K562 (cell line): ENCODE measurements around the gene CRADD. TPM values are rescaled to one million over a fixed set of nuclear protein-coding genes. Genes with fewer than 3 reads are reported as not detected.

ENCODE experiments used
- BDP1 ChIP-seq: IDR thresholded peaks from 3 replicates; pipeline ENCODE4 v1.6.1; 2011; ENCODE audit not compliant: insufficient read length, insufficient read depth
- DACH1 ChIP-seq: fragments of 450-650 bp; IDR thresholded peaks from 2 replicates; pipeline ENCODE4 v1.6.1; 2018; ENCODE audit not compliant: partially characterized antibody
- E2F4 ChIP-seq: sonication (generic); formaldehyde crosslinking; IDR thresholded peaks from 2 replicates; pipeline ENCODE4 v1.8.0; 2022; ENCODE audit warnings: mild to moderate bottlenecking, low read depth, missing genetic modification reagents
- EP300 ChIP-seq: IDR thresholded peaks from 2 replicates; pipeline ENCODE4 v1.6.1; 2012; ENCODE audit warnings: low read length, improper control_type of control experiment
- HDAC2 ChIP-seq: fragments of 450-650 bp; IDR thresholded peaks from 2 replicates; pipeline ENCODE4 v1.6.1; 2016; ENCODE audit warnings: mild to moderate bottlenecking
- HINFP ChIP-seq: fragments of 450-650 bp; conservative IDR thresholded peaks from 2 replicates; pipeline ENCODE4 v1.6.1; 2016; ENCODE audit warnings: missing genetic modification characterization, low read depth, mild to moderate bottlenecking, control low read depth, missing compliant biosample characterization
- MXI1 ChIP-seq: IDR thresholded peaks from 2 replicates; pipeline ENCODE4 v1.6.1; 2011; ENCODE audit warnings: low read depth, mild to moderate bottlenecking, improper control_type of control experiment, low read length
- MYC ChIP-seq, 2 experiments: fragments of 250-450 bp in 1 of 2; sonication (Bioruptor Pico) in 1 of 2; IDR thresholded peaks; 2 replicates each; pipeline versions ENCODE4 v1.5.1 to v1.6.1; 2012 to 2021; ENCODE audit warnings: low read depth in 2 of 2, borderline replicate concordance in 1 of 2, improper control_type of control experiment in 1 of 2, low read length in 1 of 2, mild to moderate bottlenecking in 1 of 2, moderate library complexity in 1 of 2
- NELFE ChIP-seq: IDR thresholded peaks from 2 replicates; pipeline ENCODE4 v1.6.1; 2011; ENCODE audit warnings: mild to moderate bottlenecking; ENCODE audit not compliant: insufficient read depth, insufficient read length
- PKNOX1 ChIP-seq: fragments of 450-650 bp; IDR thresholded peaks from 2 replicates; pipeline ENCODE4 v1.6.1; 2016
- SMC3 ChIP-seq: conservative IDR thresholded peaks from 2 replicates; pipeline ENCODE4 v1.6.1; 2011; ENCODE audit warnings: low read depth, low read length, improper control_type of control experiment; ENCODE audit not compliant: insufficient read depth
- THAP7 ChIP-seq: fragments of 250-450 bp; sonication (Bioruptor Pico); IDR thresholded peaks from 2 replicates; pipeline ENCODE4 v1.5.0; 2021
- ZMIZ1 ChIP-seq, 2 experiments: fragments of 150-350 bp in 1 of 2; IDR thresholded peaks; 2 replicates each; pipeline ENCODE4 v1.6.1; 2012 to 2016; ENCODE audit warnings: low read depth in 2 of 2, low read length in 2 of 2, mild to moderate bottlenecking in 1 of 2, moderate library complexity in 1 of 2
- ZNF79 ChIP-seq: fragments of 250-450 bp; sonication (Bioruptor Pico); IDR thresholded peaks from 2 replicates; pipeline ENCODE4 v1.4.0; 2020; ENCODE audit warnings: low read depth, mild to moderate bottlenecking, moderate library complexity
- polyA plus RNA-seq, 8 experiments: library from polyadenylated mRNA; depleted of rRNA in 4 of 8; stranded (reverse) in 5 of 8; unstranded in 3 of 8; fragments of >200 nt; fragmentation: Nextera tagmentation in 2 of 8; fragmentation: Illumina TruSeq in 1 of 8; extraction: Ambion mirVana in 2 of 8; extraction: Trizol in 1 of 8; gene quantifications; 2 replicates each; pipeline versions ENCODE4 v1.2.1 to v1.2.3, GENCODE V29; 2011 to 2014; ENCODE audit warnings: inconsistent platforms in 1 of 8, missing spikeins in 1 of 8
- total RNA-seq, 7 experiments: library from RNA; depleted of rRNA in 6 of 7; stranded (reverse); fragments of >200 nt in 6 of 7; fragmentation: Illumina TruSeq in 2 of 7; extraction: Trizol in 2 of 7; gene quantifications; 2 replicates each; pipeline versions ENCODE4 v1.2.1 to v1.2.3, GENCODE V29; 2011 to 2021; ENCODE audit warnings: low replicate concordance in 1 of 7

CRADD gene
- total and polyA plus RNA-seq, 9 of the 15 experiments (the other 6 are each of a cell fraction or from before 2014, with no cell fraction given) = 20.5 to 41.1 (median 25.9) TPM

- TF ChIP-seq SMC3 (no peak), DACH1 (no peak), HDAC2 (0 out of 2 replicates have a peak, but pooled peaks have one; percentile 24), THAP7 (CRISPR knock-in tag) (no peak), PKNOX1 (peak; percentile 56), MYC (IDR thresholded peaks at IDR 0.05; ENCODE audit: low read depth, low read length) (0 out of 2 replicates have a peak, but pooled peaks have one; percentile 9), MYC (CRISPR knock-in tag; IDR thresholded peaks at IDR 0.05; ENCODE audit: borderline replicate concordance, low read depth) (no peak), ZMIZ1 (IDR thresholded peaks at IDR 0.05; ENCODE audit: low read depth in 2 of 2, low read length in 2 of 2) (no peak), E2F4 (CRISPR knock-in tag) (peak; percentile 57; the same call in 1 of the 2 replicates), ZNF79 (CRISPR knock-in tag) (no peak), EP300 (peak; percentile 30; the same call in 1 of the 2 replicates), NELFE (no peak), HINFP (peak; percentile 96), BDP1 (no peak), MXI1 (no peak)
These were observed at the start of gene CRADD (continued) for GRCh38 chr12:93677195-93678064.
